NOMO-1 (cell line): ENCODE data around the gene CLNS1A.

Experiments used
- DNase-seq, 2 experiments: peaks; one replicate each; lab custom pipeline; 2025; ENCODE audit not compliant: unreplicated experiment in 2 of 2; lab: John Stamatoyannopoulos, UW

Gene CLNS1A

GRCh38 chr11:77637345-77638165 is at the start of gene CLNS1A:
Gene CLNS1A, minus strand, starts transcription at chr11:77637794. Its CDS starts 80 bp downstream, at chr11:77637714.
- DNase-seq, result peak; percentile 90 to 97

- DNase-seq, result no peak
Measured at GRCh38 chr11:77687088-77687487, 49.5 kb upstream of the CLNS1A start.

DNA sequence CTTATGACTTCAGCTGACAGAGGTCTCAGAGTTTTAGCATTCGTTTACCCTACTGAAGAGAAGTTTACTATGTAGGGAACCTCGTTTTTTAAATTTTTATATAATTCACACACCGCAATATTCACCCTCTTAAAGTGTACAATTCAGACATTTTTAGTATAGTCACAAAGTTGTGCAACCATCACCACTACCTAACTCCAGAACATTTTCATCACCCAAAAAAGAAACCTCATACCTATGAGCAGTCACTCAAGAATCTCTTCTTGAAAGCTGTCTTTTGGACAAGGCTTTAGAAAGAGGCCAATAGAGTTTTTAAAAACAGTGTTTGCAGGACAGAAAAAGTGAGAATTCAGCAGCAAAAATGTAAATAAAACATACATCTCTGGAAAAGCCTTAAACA is 39.5 kb upstream of the CLNS1A start:
- DNase-seq, result no peak

DNA sequence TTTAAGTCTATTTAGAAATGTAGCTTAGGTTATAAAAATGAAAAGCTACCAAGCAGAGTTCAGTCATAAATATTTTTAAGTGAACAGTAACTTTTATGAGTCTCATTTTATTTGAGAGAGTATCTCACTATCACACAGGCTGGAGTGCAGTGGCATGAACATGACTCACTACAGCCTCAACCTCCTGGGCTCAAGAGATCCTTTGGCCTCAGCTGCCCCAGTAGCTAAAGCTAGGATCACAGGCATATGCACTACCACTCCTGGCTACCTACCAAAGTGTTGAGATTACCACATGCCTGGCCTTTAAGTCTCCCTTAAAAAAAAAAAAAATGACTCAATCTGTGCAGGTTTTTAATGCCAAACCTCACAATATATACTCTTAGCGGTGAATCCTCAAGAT is 34.7 kb upstream of the CLNS1A start:
- DNase-seq, result no peak

GRCh38 chr11:77669848-77670511 is 32.4 kb upstream of the CLNS1A start:
- DNase-seq, result no peak

DNA sequence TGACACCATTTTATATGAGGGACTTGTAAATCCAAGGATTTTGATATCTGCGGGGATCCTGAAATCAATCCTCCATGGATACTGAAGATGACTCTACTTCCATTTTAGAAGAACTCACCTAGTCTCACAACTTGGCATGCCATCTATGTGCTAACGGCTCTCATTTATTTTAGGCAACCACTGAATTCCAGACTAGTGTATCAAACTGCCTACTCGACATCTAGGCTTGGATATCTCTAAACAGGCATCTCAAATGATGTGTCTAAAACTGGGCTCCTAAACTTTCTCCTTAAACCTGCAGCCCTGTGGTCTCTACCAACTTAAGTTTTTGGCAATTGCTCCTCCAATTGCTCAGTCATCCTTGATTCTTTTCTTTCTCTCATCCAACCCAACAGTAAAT is 31.2 kb upstream of the CLNS1A start:
- DNase-seq, result no peak

DNA sequence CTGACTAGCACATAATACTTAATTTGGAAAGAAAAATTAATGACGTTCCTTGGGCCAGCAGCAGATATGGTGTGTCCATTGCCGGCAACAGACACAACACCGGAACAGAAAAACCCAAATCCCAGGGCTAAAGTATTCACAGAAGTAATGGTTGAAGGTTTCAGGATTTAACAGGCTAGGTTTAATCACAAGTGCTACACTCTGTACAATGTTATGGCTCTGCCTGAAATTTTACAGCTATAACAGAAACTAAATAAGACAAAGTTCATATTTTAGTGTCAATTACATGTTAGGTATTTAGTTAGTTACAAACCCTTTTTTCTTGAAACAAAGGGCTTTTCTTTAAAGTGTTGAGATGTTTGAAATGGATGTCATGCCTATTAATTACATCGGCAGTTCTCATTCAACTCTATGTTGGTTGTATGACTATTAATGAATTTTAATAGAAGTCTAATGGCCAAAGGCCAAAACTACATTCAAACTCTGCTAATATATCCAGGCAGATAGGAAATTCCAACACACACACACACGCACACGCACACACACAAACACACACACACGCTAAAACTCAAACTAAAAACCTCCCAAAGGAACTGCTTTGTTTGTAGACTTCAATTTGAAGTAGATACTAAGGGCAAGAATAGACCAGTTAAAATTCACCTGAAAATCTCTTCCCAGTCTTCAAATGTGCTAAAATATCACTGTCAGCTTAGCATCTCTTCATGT is 27.8 kb upstream of the CLNS1A start:
- no peak for DNase-seq

DNA sequence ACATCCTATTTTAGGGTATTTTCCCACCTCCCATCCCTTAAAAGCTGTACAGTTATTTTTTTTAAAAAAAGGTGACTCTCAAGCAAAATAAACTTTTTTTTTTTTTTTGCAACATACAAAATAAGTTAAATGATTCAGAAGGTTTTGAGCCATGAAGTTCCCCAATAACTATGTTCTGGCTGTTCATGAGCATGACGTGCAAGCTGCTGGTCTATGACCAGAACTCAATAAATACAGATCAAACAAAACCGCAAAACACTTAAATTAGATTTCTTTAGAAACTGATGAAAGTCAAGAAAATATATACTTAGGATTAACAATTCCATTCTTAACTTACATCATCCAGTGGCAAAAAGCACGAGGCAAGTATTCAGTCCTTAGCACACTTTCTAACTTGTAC is 24.1 kb upstream of the CLNS1A start:
- no peak for DNase-seq

DNA sequence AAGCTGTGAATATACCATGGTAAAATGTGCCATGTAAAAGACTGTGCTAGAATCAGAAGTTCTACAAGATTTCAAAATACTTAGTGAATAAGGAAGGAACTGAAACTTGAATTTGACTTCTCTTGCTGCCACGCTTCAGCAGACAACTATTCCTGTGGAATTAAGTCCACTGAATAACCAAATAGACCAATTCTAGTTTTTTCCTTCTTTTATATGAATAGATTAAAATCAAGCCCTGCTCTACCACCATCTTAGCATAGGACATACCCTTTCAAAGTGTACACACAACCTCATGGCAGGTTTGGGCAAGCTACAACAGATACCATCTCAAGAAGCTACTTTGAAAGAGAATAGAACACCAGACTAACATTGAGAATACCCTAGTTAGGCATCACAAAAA is 23.4 kb upstream of the CLNS1A start:
- peak in 1 of 2 experiments; percentile 77 for DNase-seq

DNA sequence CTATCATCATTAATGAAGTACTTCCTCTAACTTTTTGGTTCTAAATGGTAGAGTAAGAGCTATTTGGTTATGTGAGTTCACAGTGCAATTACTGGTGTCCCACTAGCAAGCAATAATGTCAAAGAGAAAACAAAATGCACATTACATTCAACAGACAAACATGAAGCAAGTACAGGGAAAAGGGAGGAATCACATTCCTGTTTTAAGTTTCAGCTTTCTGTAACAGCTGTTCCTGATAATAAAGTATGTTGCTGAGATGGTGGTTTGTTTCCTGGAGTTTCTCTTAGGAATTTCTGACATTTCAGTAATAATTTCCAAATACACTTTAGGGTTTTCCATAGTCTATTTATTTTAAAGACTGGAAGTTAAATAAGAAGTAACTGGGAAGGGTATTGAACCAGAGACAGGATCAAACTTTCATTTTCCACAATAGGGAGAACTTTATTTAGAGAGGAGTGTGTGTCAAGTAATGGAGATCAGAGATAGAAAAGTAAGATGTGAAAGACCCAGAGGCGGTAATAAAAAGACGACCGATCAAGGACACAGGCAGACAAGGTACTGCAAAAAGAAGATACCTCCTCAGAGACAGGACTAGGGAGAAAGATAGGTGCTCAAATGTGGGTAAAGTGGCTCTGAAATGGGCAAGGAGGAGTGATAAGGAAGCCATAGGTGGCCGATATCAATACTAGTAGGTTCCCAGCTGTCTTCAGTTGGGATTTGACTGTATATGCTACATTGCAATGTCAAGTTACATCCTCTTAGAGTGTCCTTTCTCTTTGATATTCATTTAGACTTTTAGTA is 20.8 kb upstream of the CLNS1A start:
- no peak for DNase-seq

DNA sequence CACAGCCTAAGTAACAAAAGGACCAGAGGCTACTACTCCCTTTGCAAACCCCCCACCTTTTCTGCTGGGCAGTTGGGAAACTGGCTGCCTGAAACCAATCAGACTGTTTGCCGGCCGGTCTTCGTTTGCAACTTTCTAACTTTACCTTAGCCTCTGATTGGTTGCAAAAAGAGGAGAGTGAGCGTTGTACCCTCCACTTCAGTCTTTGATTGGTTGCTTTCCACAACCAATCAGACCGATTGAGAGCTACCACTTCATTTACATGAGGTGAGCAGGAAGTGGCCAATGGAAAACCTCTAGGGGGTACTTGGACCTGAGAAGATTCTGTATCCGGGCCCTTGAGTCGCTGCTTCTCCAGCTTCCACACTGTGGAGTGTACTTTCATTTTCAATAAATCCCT is 18.8 kb upstream of the CLNS1A start:
- no peak for DNase-seq

DNA sequence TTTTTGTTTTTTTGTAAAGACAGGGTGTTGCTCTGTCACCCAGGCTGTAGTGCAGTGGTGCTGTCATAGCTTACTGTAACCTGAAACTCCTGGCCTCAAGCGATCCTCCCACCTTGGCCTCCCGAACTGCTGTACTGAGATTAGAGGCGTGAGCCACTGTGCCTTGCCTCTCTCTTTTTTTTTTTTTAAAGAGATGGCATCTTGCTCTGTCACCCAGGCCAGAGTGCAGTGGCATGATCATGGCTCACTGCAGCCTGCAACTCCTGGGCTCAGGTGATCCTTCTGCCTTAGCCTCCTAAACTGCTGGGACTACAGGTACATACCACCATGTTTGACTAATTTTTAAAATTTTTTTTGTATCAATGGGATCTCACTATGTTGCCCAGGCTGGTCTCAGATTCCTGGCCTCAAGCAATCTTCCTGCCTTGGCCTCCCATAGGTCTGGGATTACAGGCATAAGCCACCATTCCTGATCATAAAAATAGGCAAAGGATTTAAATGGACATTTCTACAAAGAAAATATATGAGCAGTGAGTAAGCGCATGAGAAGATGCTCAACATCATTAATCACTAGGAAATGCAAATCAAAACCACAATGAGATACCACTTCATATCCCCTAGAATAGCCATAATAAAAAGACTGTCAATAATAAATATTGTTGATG is 17.3 kb upstream of the CLNS1A start:
- DNase-seq, result no peak

- DNase-seq, result no peak
Measured at GRCh38 chr11:77650123-77650522, 12.5 kb upstream of the CLNS1A start.

DNA sequence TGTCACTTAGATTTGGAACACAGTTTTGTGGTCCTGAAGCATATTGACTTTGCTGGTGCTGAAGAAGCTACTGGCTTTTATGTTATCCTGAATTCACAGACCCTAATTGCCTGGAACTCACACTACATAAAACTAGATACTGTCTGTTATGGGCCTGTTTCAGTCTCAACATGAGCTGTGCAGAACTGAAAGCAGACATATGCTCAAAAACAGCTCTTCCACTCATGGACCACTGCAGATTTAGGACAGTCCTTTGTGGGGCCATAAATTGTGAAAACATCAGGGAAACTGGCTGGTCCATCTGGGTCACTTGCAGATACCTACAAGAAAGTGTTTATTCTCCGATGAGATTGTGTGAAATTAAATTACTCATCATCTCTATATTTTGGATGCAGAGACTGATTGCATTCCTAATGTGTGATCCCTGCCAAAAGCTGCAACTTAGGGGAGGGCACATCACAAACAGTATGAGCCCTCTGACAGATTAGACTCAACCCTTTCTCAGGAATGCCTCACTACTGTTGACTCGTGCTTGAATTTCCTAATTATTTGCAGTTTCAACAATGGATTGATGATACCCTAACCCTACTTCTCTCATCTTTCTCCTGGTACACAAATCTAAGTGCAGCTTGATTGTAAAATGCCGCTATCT is 10.2 kb upstream of the CLNS1A start:
- no peak for DNase-seq

DNA sequence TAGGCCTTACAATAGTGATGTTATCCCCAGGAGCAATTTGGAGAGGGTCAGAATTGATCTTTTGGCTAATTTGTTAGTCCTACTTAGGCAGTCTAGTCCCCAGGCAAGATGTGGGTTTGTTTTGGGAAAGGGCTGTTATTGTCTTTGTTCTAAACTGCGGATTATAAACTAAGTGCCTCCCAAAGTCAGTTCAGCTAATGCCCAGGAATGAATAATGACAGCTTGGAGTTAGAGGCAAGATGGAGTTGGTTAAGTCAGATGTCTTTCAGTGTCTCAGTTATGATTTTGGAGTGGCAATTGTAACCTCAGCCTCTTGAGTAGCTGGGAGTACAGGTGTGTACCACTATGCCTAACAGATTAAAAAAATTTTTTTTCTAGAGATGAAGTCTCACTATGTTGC is 7.3 kb upstream of the CLNS1A start:
- no peak for DNase-seq

DNA sequence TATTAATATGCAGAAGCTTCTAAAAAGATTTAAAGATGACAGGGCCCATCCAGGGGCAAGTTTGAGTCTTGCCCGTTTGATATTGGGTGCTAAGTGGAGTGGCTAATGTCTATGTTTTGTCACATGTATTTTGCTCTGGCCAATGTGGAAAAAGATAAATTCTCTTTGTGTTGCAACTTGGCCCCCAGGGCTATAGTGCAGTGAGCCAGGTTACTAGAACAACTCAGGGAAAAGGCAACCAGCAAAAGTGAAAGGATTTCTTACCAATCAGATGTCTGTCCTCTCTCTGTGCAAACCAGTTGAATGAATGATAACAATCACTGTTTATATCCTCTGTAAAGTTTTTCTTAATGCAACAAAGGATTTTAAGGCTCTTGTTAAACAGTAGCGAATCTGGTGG is 4.6 kb upstream of the CLNS1A start:
- DNase-seq, result no peak

GRCh38 chr11:77636731-77637344 is 756 bp downstream of the CLNS1A start:
- DNase-seq, result peak; percentile 40 to 79

DNA sequence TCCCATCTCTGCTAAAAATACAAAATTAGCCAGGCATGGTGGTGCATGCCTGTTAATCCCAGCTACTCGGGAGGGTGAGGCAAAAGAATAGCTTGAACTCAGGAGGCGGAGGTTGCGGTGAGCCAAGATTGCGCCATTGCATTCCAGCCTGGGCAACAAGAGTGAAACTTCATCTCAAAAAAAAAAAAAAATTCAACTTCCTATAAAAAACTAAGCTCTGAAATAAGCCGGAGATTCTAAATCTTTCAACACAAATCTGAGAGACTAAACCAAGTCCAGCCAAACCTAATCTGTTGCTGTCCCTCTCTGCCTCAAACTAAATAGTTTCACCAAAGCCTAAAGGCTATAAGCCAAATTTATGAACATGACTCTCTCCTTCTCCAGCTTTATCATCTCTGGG is 3.7 kb downstream of the CLNS1A start:
- DNase-seq, result peak; percentile 27 to 65

- DNase-seq, result no peak
Measured at GRCh38 chr11:77630157-77630710, 7.4 kb downstream of the CLNS1A start.
